ENCODE results near the gene DSCAM.
"Not testable (repeated sequence)": the region's sequence is repeated elsewhere in the genome, so short reads cannot be mapped to it uniquely, and the experiment has no call there.

DNA sequence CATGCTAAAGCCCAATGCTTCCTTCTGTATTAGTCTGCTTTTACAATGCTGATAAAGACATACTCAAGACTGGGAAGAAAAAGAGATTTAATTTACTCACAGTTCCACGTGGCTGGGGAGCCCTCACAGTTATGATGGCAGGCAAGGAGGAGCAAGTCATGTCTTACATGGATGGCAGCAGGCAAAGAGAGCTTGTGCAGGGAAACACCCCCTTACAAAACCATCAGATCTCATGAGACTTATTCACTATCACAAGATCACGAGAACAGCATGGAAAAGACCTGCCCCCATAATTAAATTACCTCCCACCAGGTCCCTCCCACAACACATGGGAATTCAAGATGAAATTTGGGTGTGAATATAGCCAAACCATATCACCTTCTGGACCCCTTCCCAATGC, 407.4 kb downstream of the DSCAM start:
- TF ChIP-seq CTCF, POLR2A (IDR thresholded peaks at IDR 0.05): not testable (repeated sequence)

Measured in uterus (tissue), 2 donors.